C4-2B (cell line): ENCODE results near the gene RNPEPL1.

Experiments used
- H3K27ac ChIP-seq: fragments of 450-650 bp; 2 replicates; pipeline ENCODE4 v1.5.1; 2017
- ZFX ChIP-seq: fragments of 450-650 bp; IDR thresholded peaks from 2 replicates; pipeline ENCODE4 v1.6.1; 2017
- TF ChIP-seq, protein P1 (sequence below): fragments of 450-650 bp; conservative IDR thresholded peaks from 2 replicates; pipeline ENCODE4 v1.5.1; 2017; ENCODE audit warnings: mild to moderate bottlenecking

The RNPEPL1 gene

DNA sequence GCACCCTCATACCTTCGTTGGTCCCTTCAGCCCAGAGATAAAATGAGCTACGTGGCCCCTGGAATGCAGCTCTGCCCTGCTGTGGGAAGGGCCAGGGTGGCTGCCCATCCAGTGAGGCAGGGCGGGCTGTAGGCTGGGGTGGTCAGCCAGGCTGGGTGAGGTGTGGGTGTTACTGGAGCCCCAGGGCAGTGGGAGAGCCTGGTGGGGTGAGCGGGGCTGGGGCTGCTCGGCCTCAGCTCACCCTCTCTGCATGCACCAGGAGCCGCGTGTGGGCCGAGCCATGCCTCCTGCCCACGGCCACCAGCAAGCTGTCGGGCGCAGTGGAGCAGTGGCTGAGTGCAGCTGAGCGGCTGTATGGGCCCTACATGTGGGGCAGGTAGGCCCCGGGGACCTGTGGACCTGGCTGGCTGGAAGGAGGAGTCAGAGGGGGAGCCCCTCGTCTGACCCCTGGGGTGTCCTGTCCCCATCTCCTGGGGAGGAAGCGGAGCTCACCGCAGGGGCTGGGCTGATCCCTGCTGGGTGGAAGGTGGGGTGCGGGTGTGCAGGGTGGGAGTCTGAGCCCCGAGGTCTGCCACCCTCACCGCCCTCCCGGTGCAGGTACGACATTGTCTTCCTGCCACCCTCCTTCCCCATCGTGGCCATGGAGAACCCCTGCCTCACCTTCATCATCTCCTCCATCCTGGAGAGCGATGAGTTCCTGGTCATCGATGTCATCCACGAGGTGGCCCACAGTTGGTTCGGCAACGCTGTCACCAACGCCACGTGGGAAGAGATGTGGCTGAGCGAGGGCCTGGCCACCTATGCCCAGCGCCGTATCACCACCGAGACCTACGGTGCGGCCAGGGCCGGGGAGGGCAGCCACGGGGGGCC lies 5.5 kb downstream of the RNPEPL1 start:
- TF ChIP-seq, protein P1, sequence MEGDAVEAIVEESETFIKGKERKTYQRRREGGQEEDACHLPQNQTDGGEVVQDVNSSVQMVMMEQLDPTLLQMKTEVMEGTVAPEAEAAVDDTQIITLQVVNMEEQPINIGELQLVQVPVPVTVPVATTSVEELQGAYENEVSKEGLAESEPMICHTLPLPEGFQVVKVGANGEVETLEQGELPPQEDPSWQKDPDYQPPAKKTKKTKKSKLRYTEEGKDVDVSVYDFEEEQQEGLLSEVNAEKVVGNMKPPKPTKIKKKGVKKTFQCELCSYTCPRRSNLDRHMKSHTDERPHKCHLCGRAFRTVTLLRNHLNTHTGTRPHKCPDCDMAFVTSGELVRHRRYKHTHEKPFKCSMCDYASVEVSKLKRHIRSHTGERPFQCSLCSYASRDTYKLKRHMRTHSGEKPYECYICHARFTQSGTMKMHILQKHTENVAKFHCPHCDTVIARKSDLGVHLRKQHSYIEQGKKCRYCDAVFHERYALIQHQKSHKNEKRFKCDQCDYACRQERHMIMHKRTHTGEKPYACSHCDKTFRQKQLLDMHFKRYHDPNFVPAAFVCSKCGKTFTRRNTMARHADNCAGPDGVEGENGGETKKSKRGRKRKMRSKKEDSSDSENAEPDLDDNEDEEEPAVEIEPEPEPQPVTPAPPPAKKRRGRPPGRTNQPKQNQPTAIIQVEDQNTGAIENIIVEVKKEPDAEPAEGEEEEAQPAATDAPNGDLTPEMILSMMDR, result no peak
- no peak for TF ChIP-seq ZFX
- H3K27ac ChIP-seq, result no peak overlapping the region

DNA sequence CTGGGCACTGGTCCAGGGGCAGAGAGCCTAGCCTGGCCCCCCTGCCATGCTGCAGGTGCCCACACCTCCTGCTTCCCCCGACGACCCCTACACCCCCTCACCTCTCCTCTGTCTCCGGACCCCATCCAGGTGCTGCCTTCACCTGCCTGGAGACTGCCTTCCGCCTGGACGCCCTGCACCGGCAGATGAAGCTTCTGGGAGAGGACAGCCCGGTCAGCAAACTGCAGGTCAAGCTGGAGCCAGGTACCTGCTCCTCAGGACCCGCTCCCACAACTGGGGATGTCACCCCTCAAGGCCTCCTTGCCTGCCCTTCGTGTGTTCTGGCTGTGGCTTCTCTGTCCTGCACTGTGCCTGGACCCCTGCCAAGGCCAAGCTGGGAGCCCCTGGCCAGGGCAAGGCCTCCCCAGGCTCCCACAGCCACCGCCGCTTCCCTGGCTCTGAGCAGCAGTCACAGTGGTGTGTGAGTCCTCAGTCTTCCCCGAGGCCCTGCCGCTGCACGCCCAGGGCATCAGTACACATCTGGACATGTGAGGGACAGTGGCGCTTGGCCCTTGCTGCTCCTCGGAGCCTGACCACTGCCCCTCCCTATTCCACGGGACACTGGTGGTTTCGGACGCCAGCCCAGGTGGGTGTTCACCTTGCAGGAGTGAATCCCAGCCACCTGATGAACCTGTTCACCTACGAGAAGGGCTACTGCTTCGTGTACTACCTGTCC lies 6.3 kb downstream of the RNPEPL1 start:
- no peak overlapping the region for H3K27ac ChIP-seq
- TF ChIP-seq, protein P1, result no peak
- no peak for TF ChIP-seq ZFX

DNA sequence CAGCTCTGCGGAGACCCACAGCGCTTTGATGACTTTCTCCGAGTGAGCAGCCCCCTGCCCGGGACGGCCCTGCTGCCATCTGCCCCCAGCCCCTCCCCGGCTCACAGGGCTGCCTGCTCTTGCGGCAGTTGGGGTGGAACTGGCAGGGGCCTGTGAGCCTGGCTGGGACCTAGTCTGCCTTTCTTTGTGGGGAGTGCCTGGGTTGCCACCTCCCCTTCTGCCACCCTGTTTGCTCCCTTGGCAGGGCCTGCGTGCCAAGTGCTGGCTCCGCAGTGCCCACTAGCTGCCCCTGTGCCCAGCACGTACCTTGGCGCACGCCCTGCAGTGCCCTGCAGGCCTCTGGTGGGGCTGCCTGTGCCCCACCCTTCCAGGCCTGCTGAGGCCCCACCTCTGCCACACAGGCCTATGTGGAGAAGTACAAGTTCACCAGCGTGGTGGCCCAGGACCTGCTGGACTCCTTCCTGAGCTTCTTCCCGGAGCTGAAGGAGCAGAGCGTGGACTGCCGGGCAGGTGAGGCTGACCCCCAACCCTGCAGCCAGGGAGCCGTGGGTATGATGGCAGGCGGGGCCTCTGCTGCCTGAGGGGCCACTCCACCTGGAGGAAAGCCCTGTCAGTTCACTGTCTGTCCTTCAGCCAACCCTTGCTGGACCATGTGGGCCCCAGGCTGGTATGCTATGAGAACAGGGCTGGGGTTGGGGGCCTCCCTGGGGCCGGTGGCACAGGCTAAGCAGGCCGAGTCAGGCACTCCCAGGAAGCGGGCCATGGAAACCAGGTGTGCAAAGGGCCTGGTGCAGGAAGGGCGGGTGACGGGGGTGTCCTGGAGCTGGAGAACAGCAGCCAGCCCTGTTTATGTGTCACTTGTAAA lies 7.0 kb downstream of the RNPEPL1 start:
- no peak for TF ChIP-seq ZFX
- TF ChIP-seq, protein P1, result no peak
- H3K27ac ChIP-seq, result no peak overlapping the region

DNA sequence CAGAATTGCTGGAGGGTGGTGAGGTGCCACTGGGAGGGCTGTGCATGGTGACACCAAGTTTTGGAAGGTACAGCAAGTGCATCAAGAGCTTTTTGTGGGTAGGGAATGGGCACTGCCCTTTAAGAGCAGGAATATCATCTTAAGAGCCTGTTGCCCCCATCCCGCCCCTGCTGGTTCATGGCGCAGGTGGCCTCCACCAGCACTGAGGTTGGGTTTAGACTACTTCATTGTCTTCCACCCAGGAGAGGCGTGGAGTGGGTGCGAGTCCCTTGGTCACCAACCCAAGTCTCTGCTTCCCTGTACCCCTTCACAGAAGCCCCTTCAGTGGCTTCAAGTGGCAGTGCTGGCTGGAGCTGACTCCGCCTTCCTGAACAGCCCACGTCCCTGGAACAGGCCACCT lies 7.8 kb downstream of the RNPEPL1 start:
- no peak for TF ChIP-seq ZFX
- TF ChIP-seq, protein P1, result no peak
- H3K27ac ChIP-seq, result no peak overlapping the region

DNA sequence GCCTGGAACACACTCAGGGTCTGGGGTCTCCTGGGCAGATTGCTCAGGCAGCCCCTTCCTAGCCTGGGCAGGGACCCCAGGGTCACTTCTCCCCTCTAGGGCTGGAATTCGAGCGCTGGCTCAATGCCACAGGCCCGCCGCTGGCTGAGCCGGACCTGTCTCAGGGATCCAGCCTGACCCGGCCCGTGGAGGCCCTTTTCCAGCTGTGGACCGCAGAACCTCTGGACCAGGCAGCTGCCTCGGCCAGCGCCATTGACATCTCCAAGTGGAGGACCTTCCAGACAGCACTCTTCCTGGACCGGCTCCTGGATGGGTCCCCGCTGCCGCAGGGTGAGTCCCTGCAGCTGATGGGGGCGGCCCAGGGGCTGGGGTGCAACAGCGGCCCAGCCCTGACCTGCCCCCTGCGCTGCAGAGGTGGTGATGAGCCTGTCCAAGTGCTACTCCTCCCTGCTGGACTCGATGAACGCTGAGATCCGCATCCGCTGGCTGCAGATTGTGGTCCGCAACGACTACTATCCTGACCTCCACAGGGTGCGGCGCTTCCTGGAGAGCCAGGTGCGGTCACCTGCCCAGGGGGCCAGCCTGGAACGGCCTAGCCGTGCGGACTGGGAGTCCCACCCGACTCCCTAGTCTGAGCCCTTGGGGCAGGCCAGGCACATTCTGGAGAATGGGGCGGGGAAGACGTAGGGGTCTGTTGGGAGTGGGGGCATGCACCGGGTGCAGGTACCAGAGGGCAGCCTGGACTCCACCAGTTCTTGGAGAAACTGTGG lies 8.3 kb downstream of the RNPEPL1 start:
- no peak overlapping the region for H3K27ac ChIP-seq
- TF ChIP-seq, protein P1, result no peak
- no peak for TF ChIP-seq ZFX

DNA sequence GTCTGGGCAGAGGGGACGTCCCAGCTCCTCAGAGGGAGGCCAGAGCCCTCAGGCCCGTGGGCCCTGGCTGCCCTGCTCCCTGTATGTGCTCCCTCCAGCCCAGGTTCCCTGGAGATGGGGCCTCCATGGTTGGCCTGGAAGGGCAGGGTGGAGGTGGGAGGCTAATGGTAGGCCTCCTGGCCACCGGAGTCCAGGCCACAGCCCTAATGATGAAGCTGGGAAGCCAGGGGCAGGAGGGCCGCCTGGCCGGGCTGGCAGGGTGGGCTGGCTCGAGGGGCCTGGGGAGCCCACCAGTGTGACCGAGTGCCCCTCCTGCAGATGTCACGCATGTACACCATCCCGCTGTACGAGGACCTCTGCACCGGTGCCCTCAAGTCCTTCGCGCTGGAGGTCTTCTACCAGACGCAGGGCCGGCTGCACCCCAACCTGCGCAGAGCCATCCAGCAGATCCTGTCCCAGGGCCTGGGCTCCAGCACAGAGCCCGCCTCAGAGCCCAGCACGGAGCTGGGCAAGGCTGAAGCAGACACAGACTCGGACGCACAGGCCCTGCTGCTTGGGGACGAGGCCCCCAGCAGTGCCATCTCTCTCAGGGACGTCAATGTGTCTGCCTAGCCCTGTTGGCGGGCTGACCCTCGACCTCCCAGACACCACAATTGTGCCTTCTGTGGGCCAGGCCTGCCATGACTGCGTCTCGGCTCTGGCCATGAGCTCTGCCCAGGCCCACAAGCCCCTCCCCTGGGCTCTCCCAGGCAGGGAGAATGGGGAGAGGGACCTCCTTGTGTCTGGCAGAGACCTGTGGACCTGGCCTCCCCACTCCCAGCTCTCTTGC lies 9.2 kb downstream of the RNPEPL1 start:
- TF ChIP-seq, protein P1, result no peak
- TF ChIP-seq ZFX, result no peak
- H3K27ac ChIP-seq, result no peak overlapping the region
